ENCODE results near the gene STAMBP. TPM values are rescaled to one million over a fixed set of nuclear protein-coding genes. Genes with fewer than 3 reads are reported as not detected.
"Not testable (repeated sequence)": the region's sequence is repeated elsewhere in the genome, so short reads cannot be mapped to it uniquely, and the experiment has no call there.

Gene STAMBP
- total RNA-seq, 1 donor from 2014 or later: 13.3 TPM

- DNase-seq (ENCODE audit: low read depth in 2 of 2): no peak
These were observed 7.6 kb downstream of the STAMBP start for GRCh38 chr2:73836141-73836943.

GRCh38 chr2:73837847-73838585 lies 9.3 kb downstream of the STAMBP start:
- no peak for DNase-seq (ENCODE audit: low read depth in 2 of 2)

GRCh38 chr2:73838889-73839534 lies 10.3 kb downstream of the STAMBP start:
- DNase-seq (ENCODE audit: low read depth in 2 of 2): no peak

- DNase-seq (ENCODE audit: low read depth in 2 of 2): no peak
These were observed 11.1 kb downstream of the STAMBP start for GRCh38 chr2:73839653-73840411.

GRCh38 chr2:73841912-73842738 lies 13.4 kb downstream of the STAMBP start:
- no peak for DNase-seq (ENCODE audit: low read depth in 2 of 2)

GRCh38 chr2:73842739-73843019 lies 13.9 kb downstream of the STAMBP start:
- no peak for DNase-seq (ENCODE audit: low read depth in 2 of 2)

- no peak for DNase-seq (ENCODE audit: low read depth in 2 of 2)
These were observed 15.3 kb downstream of the STAMBP start for GRCh38 chr2:73844087-73844486.

- DNase-seq (ENCODE audit: low read depth in 2 of 2): no peak
These were observed 21.2 kb downstream of the STAMBP start for GRCh38 chr2:73850009-73850408.

GRCh38 chr2:73851274-73851673 lies 22.5 kb downstream of the STAMBP start:
- DNase-seq (ENCODE audit: low read depth in 2 of 2): peak in 1 of 2 donors; percentile 32

- peak; percentile 11 to 79 for DNase-seq (ENCODE audit: low read depth in 2 of 2)
These were observed 23.3 kb downstream of the STAMBP start for GRCh38 chr2:73852020-73852419.

GRCh38 chr2:73855526-73855925 lies 26.8 kb downstream of the STAMBP start:
- DNase-seq (ENCODE audit: low read depth in 2 of 2): no peak

- DNase-seq (ENCODE audit: low read depth in 2 of 2): no peak
These were observed 27.5 kb downstream of the STAMBP start for GRCh38 chr2:73856214-73856613.

- DNase-seq (ENCODE audit: low read depth in 2 of 2): peak; percentile 61 to 86
These were observed 31.2 kb downstream of the STAMBP start for GRCh38 chr2:73859721-73860586.

GRCh38 chr2:73862987-73863386 lies 34.2 kb downstream of the STAMBP start:
- DNase-seq (ENCODE audit: low read depth in 2 of 2): no peak

GRCh38 chr2:73868204-73868978 lies 39.6 kb downstream of the STAMBP start:
- no peak for DNase-seq (ENCODE audit: low read depth in 2 of 2)

GRCh38 chr2:73870084-73870483 lies 41.3 kb downstream of the STAMBP start:
- DNase-seq (ENCODE audit: low read depth in 2 of 2): peak; percentile 77 to 91

- no peak for DNase-seq (ENCODE audit: low read depth in 2 of 2)
These were observed 48.5 kb downstream of the STAMBP start for GRCh38 chr2:73877071-73877802.

GRCh38 chr2:73877984-73878383 lies 49.2 kb downstream of the STAMBP start:
- not testable (repeated sequence) for DNase-seq (ENCODE audit: low read depth in 2 of 2)

Measured in lung microvascular endothelial cell (primary cell).